Stimulated activated CD8-positive, alpha-beta memory T cell treated with anti-CD3 and anti-CD28 coated beads, Interleukin-12 subunit alpha, Interleukin-12 subunit beta, amount 100 ng/mL, for 24 hours (primary cell): ENCODE data around the gene AXIN2.
"Not testable (repeated sequence)": the region's sequence is repeated elsewhere in the genome, so short reads cannot be mapped to it uniquely, and the experiment has no call there.

Source experiments
- DNase-seq: peaks from one replicate; pipeline ENCODE4 v3.0.0-alpha.2; 2020; ENCODE audit errors: extremely low read depth

The AXIN2 gene

GRCh38 chr17:65522751-65523404 is 38.6 kb downstream of the AXIN2 start:
- no peak for DNase-seq

- DNase-seq, result no peak
These were observed 42.0 kb downstream of the AXIN2 start for GRCh38 chr17:65519462-65519861.

DNA sequence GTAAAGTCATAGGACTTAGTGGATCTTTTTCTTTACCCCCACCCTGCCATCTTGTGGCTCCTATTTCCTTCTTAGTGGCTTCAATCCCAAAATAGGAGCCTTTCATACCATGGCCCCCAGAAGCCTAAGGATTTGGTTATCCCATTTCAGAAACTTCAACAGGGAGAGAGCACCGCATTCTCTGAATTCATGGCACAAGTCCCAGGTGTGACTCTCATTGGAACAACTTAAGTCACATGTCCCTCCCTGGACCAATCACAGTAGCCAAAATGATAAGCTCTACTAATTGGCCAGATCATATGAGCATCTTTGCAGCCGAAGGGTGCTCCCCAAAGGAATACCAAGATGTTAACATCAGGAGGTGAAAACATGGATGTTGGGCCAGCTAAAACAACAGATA is 43.2 kb downstream of the AXIN2 start:
- no peak for DNase-seq

- DNase-seq, result no peak
These were observed 45.2 kb downstream of the AXIN2 start for GRCh38 chr17:65515959-65516948.

- no peak for DNase-seq
These were observed 45.9 kb downstream of the AXIN2 start for GRCh38 chr17:65515512-65515911.

DNA sequence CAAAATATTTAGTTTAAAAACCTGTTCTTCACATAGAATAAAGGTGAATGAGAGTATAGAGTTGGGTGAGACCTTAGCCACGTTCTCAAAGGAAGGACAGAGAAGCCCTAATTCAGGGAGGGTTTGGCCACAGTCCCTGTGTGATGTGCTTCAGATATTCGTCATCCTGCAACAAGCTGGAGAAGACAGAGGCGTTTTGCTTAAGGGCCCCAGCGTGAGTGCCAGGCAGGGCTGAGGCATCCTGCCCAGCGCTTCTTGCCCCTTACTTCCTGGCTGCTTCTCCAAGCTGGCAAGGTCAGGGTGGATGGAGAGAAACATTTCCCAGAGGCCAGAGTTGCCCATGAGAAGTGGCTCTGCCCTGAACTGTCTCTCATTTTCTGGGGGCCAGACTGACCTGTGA is 46.9 kb downstream of the AXIN2 start:
- no peak for DNase-seq

- DNase-seq, result no peak
These were observed 47.4 kb downstream of the AXIN2 start for GRCh38 chr17:65514082-65514481.

DNA sequence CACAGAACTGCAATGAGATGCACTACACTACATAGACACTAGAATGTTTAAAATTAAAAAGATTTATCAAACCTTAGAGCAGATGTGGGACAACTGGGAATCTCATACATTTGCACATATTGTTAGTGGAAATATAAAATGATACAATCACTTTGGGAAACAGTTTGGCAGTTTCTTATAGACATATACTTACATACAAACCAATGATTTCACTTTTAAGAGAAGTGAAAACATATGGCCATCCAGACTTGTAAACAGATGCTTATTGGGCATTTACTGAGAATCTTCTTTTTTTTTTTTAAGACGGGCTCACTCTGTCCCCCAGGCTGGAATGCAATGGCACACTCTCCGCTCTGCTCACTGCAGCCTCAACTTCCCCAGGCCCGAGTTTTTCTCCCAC is 50.1 kb downstream of the AXIN2 start:
- DNase-seq, result no peak

DNA sequence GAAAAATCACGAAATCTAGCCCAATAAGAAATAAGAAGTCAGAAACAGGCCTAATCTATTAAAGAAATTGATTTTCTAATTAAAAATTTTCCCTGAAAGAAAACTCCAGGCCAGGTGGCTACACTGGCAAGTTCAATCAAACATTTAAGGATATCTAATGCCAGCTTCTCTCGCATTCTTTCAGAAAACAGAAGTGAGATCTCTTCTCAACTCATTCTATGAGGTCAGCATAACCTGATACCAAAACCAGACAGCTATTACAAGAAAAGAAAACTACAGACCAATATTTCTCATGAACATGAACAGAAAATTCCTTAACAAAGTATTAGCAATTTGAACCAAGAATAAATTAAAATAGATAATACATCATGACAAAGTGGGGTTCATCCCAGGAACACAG is 52.4 kb downstream of the AXIN2 start:
- no peak for DNase-seq

GRCh38 chr17:65504673-65505072 is 56.8 kb downstream of the AXIN2 start:
- not testable (repeated sequence) for DNase-seq

DNA sequence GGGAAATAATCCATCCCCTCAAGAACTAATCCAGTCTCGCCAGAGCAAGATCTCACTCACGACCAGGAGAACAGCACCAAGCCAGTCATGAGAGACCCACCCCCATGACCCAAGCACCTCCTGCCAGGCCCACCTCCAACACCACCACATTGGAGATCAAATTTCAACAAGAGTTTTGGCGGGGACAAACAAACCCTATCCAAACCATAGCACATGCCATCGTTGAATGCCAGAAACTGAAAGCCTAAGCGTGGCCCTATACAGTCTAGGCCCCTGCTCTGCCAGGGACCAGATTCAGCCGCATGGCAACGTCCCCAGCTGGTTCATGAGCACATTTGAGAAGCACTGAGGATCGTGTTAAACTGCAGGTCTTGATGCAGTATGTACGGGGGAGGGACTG is 57.3 kb downstream of the AXIN2 start:
- no peak for DNase-seq

DNA sequence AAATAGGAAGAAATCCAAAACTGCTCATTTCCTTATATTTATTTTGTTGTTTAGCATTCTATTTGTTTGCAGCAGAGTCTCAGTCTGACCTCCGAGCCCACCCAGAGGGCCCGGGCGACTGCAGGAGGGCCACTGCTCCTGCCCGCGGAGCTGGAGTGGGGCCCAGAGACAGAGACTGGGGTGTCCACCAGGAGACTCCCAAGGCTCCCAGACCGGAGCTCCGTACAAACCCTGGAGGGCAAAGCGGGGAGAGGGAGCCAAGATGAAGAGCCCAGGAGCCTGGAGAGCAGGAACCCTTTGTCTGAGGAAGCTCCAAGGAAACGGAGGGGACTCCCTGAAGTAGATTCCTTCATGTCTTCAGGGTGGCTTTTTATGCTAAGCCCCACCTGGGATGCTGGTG is 57.9 kb downstream of the AXIN2 start:
- no peak for DNase-seq

GRCh38 chr17:65498816-65499215 is 62.6 kb downstream of the AXIN2 start:
- no peak for DNase-seq

DNA sequence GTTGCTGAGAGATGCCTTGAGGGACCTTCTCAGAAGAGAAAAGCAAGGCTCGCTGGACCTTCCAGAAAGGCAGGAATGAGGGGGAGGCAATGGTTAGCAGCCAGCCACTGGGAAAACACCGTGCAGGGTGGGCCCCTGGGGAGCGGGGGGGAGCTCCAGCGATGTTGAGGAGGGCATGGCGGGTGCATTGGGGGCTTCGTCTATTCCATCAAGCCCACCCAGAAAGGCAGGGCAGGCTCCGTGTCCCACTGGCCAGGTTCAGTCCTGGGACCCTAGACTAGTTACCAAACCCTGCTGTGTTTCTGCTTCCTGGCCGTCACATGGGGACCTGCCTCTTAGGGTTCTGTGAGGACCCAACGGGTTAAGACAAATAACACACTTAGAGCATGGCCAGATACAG is 64.6 kb downstream of the AXIN2 start:
- DNase-seq, result no peak

GRCh38 chr17:65495122-65496055 is 66.1 kb downstream of the AXIN2 start:
- no peak for DNase-seq

- no peak for DNase-seq
These were observed 71.9 kb downstream of the AXIN2 start for GRCh38 chr17:65489413-65490155.

- DNase-seq, result no peak
These were observed 72.8 kb downstream of the AXIN2 start for GRCh38 chr17:65488665-65489064.

DNA sequence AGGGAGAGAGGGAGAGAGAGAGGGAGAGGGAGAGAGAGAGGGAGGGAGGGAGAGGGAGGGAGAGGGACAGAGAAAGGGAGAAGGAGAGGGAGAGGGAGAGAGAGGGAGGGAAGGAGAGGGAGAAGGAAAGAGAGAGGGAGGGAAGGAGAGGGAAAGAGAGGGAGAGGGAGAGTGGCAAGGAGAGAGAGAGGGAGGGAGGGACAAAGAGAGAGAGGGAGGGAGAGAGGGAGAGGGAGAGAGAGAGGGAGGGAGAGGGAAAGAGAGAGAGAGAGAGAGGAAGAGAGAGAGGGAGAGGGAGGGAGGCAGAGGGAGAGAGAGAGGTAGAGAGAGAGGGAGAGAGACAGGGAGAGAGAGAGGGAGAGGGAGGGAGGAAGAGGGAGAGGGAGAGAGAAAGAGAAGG is 73.5 kb downstream of the AXIN2 start:
- no peak for DNase-seq

DNA sequence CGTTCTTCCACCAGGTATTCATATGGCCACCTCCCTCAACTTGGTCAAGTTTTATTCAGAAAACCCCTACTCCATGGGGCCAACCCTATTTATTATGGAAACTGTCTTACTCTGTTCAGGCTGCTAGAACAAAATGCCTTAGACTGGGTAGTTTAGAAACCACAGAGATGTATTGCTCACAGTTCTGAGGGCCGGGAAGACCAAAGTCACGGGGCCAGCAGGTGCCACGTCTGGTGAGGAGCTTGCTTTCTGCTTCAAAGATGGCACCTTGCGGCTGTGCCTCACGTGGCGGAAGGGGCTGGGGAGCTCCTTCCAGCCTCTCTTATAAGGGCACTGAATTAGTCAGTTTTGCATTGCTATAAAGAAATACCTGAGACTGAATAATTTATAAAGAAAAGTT is 74.3 kb downstream of the AXIN2 start:
- no peak for DNase-seq

- no peak for DNase-seq
These were observed 75.8 kb downstream of the AXIN2 start for GRCh38 chr17:65485388-65486299.
